CMK (cell line): ENCODE measurements around the gene CDH20.

Source experiments
- DNase-seq: peaks from one replicate; pipeline ENCODE4 v3.0.0-alpha.2; 2010; ENCODE audit warnings: low read depth

CDH20 gene

GRCh38 chr18:61578846-61579245 is 245.6 kb downstream of the CDH20 start:
- no peak for DNase-seq

- DNase-seq: no peak
Measured at GRCh38 chr18:61579581-61579980, 246.4 kb downstream of the CDH20 start.

- DNase-seq: no peak
Measured at GRCh38 chr18:61580046-61580445, 246.8 kb downstream of the CDH20 start.

- peak; percentile 4 for DNase-seq
Measured at GRCh38 chr18:61581578-61582201, 248.5 kb downstream of the CDH20 start.

- no peak for DNase-seq
Measured at GRCh38 chr18:61582202-61582710, 249.0 kb downstream of the CDH20 start.

GRCh38 chr18:61583548-61583947 is 250.3 kb downstream of the CDH20 start:
- DNase-seq: no peak

- no peak for DNase-seq
Measured at GRCh38 chr18:61587865-61588264, 254.6 kb downstream of the CDH20 start.

GRCh38 chr18:61589053-61589723 is 256.0 kb downstream of the CDH20 start:
- no peak for DNase-seq

GRCh38 chr18:61589724-61590065 is 256.5 kb downstream of the CDH20 start:
- no peak for DNase-seq

GRCh38 chr18:61591253-61591652 is 258.0 kb downstream of the CDH20 start:
- DNase-seq: no peak

GRCh38 chr18:61595615-61596251 is 262.5 kb downstream of the CDH20 start:
- DNase-seq: no peak

GRCh38 chr18:61596296-61596695 is 263.1 kb downstream of the CDH20 start:
- no peak for DNase-seq

- no peak for DNase-seq
Measured at GRCh38 chr18:61597316-61597715, 264.1 kb downstream of the CDH20 start.

GRCh38 chr18:61600422-61600821 is 267.2 kb downstream of the CDH20 start:
- DNase-seq: no peak

- DNase-seq: no peak
Measured at GRCh38 chr18:61602836-61603235, 269.6 kb downstream of the CDH20 start.
